ENCODE data around the gene PHF19. TPM values are rescaled to one million over a fixed set of nuclear protein-coding genes. Genes with fewer than 3 reads are reported as not detected.

Gene PHF19
- total and polyA plus RNA-seq, 2 experiments from 2014 or later, result 16.8 to 31.0 TPM

DNA sequence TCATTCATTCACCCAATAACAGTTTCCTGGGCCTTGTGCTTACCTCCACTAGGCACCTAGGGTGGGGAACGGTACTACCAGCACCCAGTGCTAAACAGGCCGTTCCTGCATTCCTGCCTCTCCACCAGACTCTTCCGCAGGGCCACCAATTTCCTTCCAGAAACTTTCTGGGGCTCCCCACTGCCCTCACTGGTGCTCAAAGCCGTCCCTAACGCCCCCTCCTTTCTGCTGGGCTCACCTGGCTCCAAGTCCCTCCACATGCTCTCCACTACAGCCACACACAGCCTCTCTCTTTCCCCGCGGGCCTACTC lies 1.4 kb downstream of the PHF19 start:
- H3K27ac Mint-ChIP-seq, result peak overlapping the region; percentile 76; the same call in 1 of the 2 replicates
- no peaks in the 10 kb centered on the region for H4K20me1 ChIP-seq (replicated peaks; ENCODE audit: insufficient read depth)
- H3K4me2 ChIP-seq, result peak overlapping the region; percentile 91
- peaks cover 41% of the 10 kb centered on the region for H3K36me3 Mint-ChIP-seq (ENCODE audit: low read depth)
- H3K4me1 ChIP-seq (ENCODE audit: insufficient read depth), result peaks cover 44% of the 10 kb centered on the region
- H2AFZ ChIP-seq, result peak overlapping the region; percentile 81; the same call in 1 of the 2 replicates
- H3K27me3 Mint-ChIP-seq (ENCODE audit: insufficient read depth, low read depth, poor library complexity), result peaks cover 24% of the 10 kb centered on the region
- no peaks in the 10 kb centered on the region for H3K9me2 ChIP-seq (ENCODE audit: insufficient read depth)
- TF ChIP-seq JUNB (IDR thresholded peaks at IDR 0.05; ENCODE audit: unreplicated experiment) (no peak), POLR2AphosphoS5 (IDR thresholded peaks at IDR 0.05; ENCODE audit: low read depth) (no peak), CTCF (conservative IDR thresholded peaks at IDR 0.05; ENCODE audit: low read depth in 2 of 2) (no peak), EZH2 (IDR thresholded peaks at IDR 0.05; ENCODE audit: low read depth, unreplicated experiment) (no peak), ZNF331 (CRISPR knock-in tag; IDR thresholded peaks at IDR 0.05; ENCODE audit: low read depth) (no peak), ZNF114 (CRISPR knock-in tag; IDR thresholded peaks at IDR 0.05) (no peak), ETS1 (IDR thresholded peaks at IDR 0.05) (no peak), ZNF462 (CRISPR knock-in tag; IDR thresholded peaks at IDR 0.05) (no peak), STAT1 (IDR thresholded peaks at IDR 0.05; ENCODE audit: unreplicated experiment) (no peak), REST (IDR thresholded peaks at IDR 0.05; ENCODE audit: unreplicated experiment) (no peak), EZH2phosphoT487 (IDR thresholded peaks at IDR 0.05; ENCODE audit: unreplicated experiment) (no peak), NANOG (IDR thresholded peaks at IDR 0.05; ENCODE audit: borderline replicate concordance) (no peak), CREB1 (CRISPR knock-in tag; IDR thresholded peaks at IDR 0.05; ENCODE audit: low read depth) (no peak)
- peaks cover 6% of the 10 kb centered on the region; the same call in 1 of the 2 replicates for H3K79me2 ChIP-seq (replicated peaks; ENCODE audit: insufficient read depth)
- no peaks in the 10 kb centered on the region for H3K9me3 Mint-ChIP-seq
- H3K36me3 ChIP-seq (ENCODE audit: insufficient read depth), result peaks cover 5% of the 10 kb centered on the region; the same call in 1 of the 2 replicates
- peaks cover 27% of the 10 kb centered on the region for H3F3A ChIP-seq (replicated peaks; ENCODE audit: low read depth)
- H3K4me3 Mint-ChIP-seq, result peak overlapping the region; percentile 75
- H3K27ac ChIP-seq (ENCODE audit: low read depth), result peak overlapping the region; percentile 92
- peaks cover 59% of the 10 kb centered on the region for H3K4me1 Mint-ChIP-seq
- peaks cover 8% of the 10 kb centered on the region for H3K27me3 ChIP-seq (ENCODE audit: insufficient read depth)
- H3K4me3 ChIP-seq, result peak overlapping the region; percentile 89
- peak; percentile 26; the same call in 2 of the 3 replicates for ATAC-seq
- peak; percentile 68 for DNase-seq (ENCODE audit: low spot score)

All from GM23338 (cell line).